ENCODE results near the gene MOB3A. TPM values are rescaled to one million over a fixed set of nuclear protein-coding genes. Genes with fewer than 3 reads are reported as not detected.

The MOB3A gene
- total RNA-seq, 4 donors from 2014 or later = 16.0 to 30.8 (median 22.2) TPM

DNA sequence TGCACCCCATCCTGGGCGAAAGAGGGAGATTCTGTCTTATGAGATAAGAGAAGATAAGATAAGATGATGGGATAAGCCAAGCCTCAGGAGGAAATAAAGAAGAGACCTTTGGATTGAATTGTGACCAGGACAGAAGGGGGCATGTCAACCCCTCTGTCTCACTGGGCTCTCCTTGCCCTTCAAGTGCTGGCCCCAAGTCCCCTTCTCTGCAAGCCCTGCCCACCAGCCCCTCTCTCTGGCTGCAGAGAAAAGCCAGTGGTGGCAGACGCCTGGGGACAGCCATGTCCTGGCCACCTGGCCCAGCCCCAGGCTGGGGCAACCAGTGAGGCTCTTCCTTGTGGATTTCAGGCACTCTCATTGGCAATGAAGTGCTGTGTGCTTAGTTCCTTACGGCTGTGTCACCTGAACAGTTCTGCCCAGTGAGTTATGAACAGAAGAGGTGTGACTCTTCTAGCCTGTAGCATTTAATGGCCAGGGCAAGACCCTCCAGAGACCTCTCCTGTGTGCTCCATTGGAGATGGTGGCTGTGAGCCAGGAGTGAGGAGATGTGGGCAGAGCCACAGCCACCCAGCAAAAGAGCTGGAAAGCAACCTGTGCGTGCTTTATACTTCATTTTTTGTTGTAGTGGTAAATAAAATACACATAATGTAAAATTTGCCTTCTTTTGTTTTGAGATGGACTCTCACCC lies 74.5 kb downstream of the MOB3A start:
- Histone ChIP-seq H3K27me3 (no peaks in the 10 kb centered on the region), H3K27ac (no peak overlapping the region), H3K9me3 (no peaks in the 10 kb centered on the region), H3K36me3 (no peaks in the 10 kb centered on the region), H3K4me3 (no peak overlapping the region), H3K4me1 (peaks cover 0 to 5% of the 10 kb centered on the region in 2 donors)
- ATAC-seq (no peak), DNase-seq (no peak)
- TF ChIP-seq POLR2A (IDR thresholded peaks at IDR 0.05) (no peak), CTCF (IDR thresholded peaks at IDR 0.05 in 4 of 5, conservative IDR thresholded peaks at IDR 0.05 in 1 of 5) (no peak)
- in situ Hi-C loops (cut with MboI; ENCODE audit: low sequenced_read_pairs in 4 of 4) = loop anchor here in 1 of 4 donors (5.0 kb wide), 1 partner anchor 46 kb away; no protein-coding TSS in a partner anchor
- intact Hi-C loops (cut with DNase I; ENCODE audit: low total_unique reads) = no loop called here

Other genes with a start within 250 kb of the MOB3A start
- 10 to 100 TPM; 10.8 to 28.5 (median 20.5) TPM for gene REXO1, start 247.8 kb downstream of the MOB3A start, total RNA-seq
- 1 to 10 TPM in 3 of 4 donors, under 1 TPM in 1; 0.58 to 4.0 (median 1.4) TPM for gene KLF16, start 232.7 kb downstream of the MOB3A start, total RNA-seq
- 10 to 100 TPM; 49.4 to 87.7 (median 70.8) TPM for gene ABHD17A, start 210.8 kb downstream of the MOB3A start, total RNA-seq
- gene ADAT3, start 190.9 kb downstream of the MOB3A start, total RNA-seq = 1 to 10 TPM; 2.1 to 3.6 (median 3.1) TPM
- gene SCAMP4, start 190.9 kb downstream of the MOB3A start, total RNA-seq = 10 to 100 TPM; 18.8 to 38.4 (median 26.7) TPM
- gene CSNK1G2, start 155.2 kb downstream of the MOB3A start, total RNA-seq = 10 to 100 TPM; 37.9 to 42.9 (median 38.1) TPM
- 10 to 100 TPM; 54.6 to 82.9 (median 63.6) TPM for gene BTBD2, start 80.6 kb downstream of the MOB3A start, total RNA-seq
- gene MKNK2, start 45.1 kb downstream of the MOB3A start, total RNA-seq = 1,000 to 10,000 TPM; 1,858 to 2,149 (median 1,965) TPM
- 1 to 10 TPM in 1 of 4 donors, under 1 TPM in 1, not detected in 2; 0.93 to 1.4 TPM for gene IZUMO4, start 589 bp upstream of the MOB3A start, total RNA-seq
- 100 to 1,000 TPM in 1 of 4 donors, 10 to 100 TPM in 3; 71.0 to 139 (median 99.0) TPM for gene AP3D1, start 55.2 kb upstream of the MOB3A start, total RNA-seq
- gene DOT1L, start 67.6 kb upstream of the MOB3A start, total RNA-seq = 10 to 100 TPM in 3 of 4 donors, 1 to 10 TPM in 1; 9.3 to 48.5 (median 15.8) TPM
- 10 to 100 TPM; 50.1 to 72.4 (median 61.6) TPM for gene PLEKHJ1, start 140.0 kb upstream of the MOB3A start, total RNA-seq
- 10 to 100 TPM; 23.9 to 29.2 (median 26.5) TPM for gene SF3A2, start 140.5 kb upstream of the MOB3A start, total RNA-seq
- gene AMH, start 153.0 kb upstream of the MOB3A start, total RNA-seq = 1 to 10 TPM in 2 of 4 donors, under 1 TPM in 2; 0.80 to 3.9 (median 1.2) TPM
- gene JSRP1, start 160.1 kb upstream of the MOB3A start, total RNA-seq = 100 to 1,000 TPM; 152 to 383 (median 303) TPM
- gene PEAK3, start 185.8 kb upstream of the MOB3A start, total RNA-seq = under 1 TPM in 1 of 4 donors, not detected in 3; 0.11 TPM
- gene LINGO3, start 211.8 kb upstream of the MOB3A start, total RNA-seq = not detected
- gene LSM7, start 232.3 kb upstream of the MOB3A start, total RNA-seq = 100 to 1,000 TPM in 1 of 4 donors, 10 to 100 TPM in 3; 70.0 to 109 (median 77.5) TPM
- gene SPPL2B, start 232.4 kb upstream of the MOB3A start, total RNA-seq = 10 to 100 TPM; 18.1 to 27.7 (median 23.2) TPM